Hippocampal formation (tissue), 2 donors: ENCODE data around the gene FITM1.

Source experiments
- DNase-seq, 2 donors: peaks; one replicate each; lab custom pipeline; 2025; lab: John Stamatoyannopoulos, UW

The FITM1 gene

GRCh38 chr14:24130380-24130716 lies at the start of gene FITM1:
Gene FITM1 (plus strand): TSS chr14:24130659. CDS start chr14:24131564, 905 bp downstream.
- no peak for DNase-seq

- peak; percentile 34 to 39 for DNase-seq
Observed at GRCh38 chr14:24080888-24081738, 49.3 kb upstream of the FITM1 start.

GRCh38 chr14:24081739-24082211 lies 48.7 kb upstream of the FITM1 start:
- DNase-seq, result no peak

- no peak for DNase-seq
Observed at GRCh38 chr14:24082411-24083080, 47.9 kb upstream of the FITM1 start.

- DNase-seq, result no peak
Observed at GRCh38 chr14:24083462-24083861, 47.0 kb upstream of the FITM1 start.

- DNase-seq, result no peak
Observed at GRCh38 chr14:24084440-24084839, 46.0 kb upstream of the FITM1 start.

GRCh38 chr14:24085215-24085614 lies 45.2 kb upstream of the FITM1 start:
- no peak for DNase-seq

GRCh38 chr14:24086193-24086955 lies 44.1 kb upstream of the FITM1 start:
- DNase-seq, result no peak

- DNase-seq, result no peak
Observed at GRCh38 chr14:24087004-24087403, 43.5 kb upstream of the FITM1 start.

- DNase-seq, result no peak
Observed at GRCh38 chr14:24088095-24088494, 42.4 kb upstream of the FITM1 start.

GRCh38 chr14:24089890-24090289 lies 40.6 kb upstream of the FITM1 start:
- DNase-seq, result no peak

GRCh38 chr14:24092110-24092504 lies 38.4 kb upstream of the FITM1 start:
- DNase-seq, result no peak

- DNase-seq, result no peak
Observed at GRCh38 chr14:24092505-24093206, 37.8 kb upstream of the FITM1 start.

GRCh38 chr14:24093207-24093900 lies 37.1 kb upstream of the FITM1 start:
- DNase-seq, result no peak

GRCh38 chr14:24093901-24094840 lies 36.3 kb upstream of the FITM1 start, which contains the start of gene PCK2:
Gene PCK2 (plus strand): TSS chr14:24094311. CDS start chr14:24094406, 95 bp downstream.
- DNase-seq, result peak; percentile 73 to 74

- DNase-seq, result peak in 1 of 2 donors; percentile 27
Observed at GRCh38 chr14:24094841-24095270, 35.6 kb upstream of the FITM1 start.

- peak in 1 of 2 donors; percentile 7 for DNase-seq
Observed at GRCh38 chr14:24095271-24096068, 35.0 kb upstream of the FITM1 start.

GRCh38 chr14:24096545-24097181 lies 33.8 kb upstream of the FITM1 start:
- DNase-seq, result no peak
